GM13977 (cell line): ENCODE measurements around the gene CERK.

Source experiments
- DNase-seq: peaks from one replicate; pipeline ENCODE4 v3.0.0; 2012; ENCODE audit warnings: low spot score
- CTCF ChIP-seq: IDR thresholded peaks from 2 replicates; pipeline ENCODE4 v1.5.1; 2012; ENCODE audit warnings: mild to moderate bottlenecking, control low read depth; ENCODE audit not compliant: insufficient read depth; ENCODE audit errors: extremely low read depth, missing control alignments
- in situ Hi-C: fragments of 300-500 bp; cut with MboI; formaldehyde crosslinking; loops from one replicate; pipeline ENCODE4 v1.12.0; 2022; ENCODE audit warnings: low sequenced_read_pairs, low pct_unique_long_range_greater_than_20kb, mixed read lengths, inconsistent platforms; ENCODE audit not compliant: unreplicated experiment

The CERK gene

GRCh38 chr22:46749682-46750529 is 11.9 kb upstream of the CERK start:
- in situ Hi-C loops, result no loop called here
- DNase-seq, result no peak
- no peak for TF ChIP-seq CTCF

DNA sequence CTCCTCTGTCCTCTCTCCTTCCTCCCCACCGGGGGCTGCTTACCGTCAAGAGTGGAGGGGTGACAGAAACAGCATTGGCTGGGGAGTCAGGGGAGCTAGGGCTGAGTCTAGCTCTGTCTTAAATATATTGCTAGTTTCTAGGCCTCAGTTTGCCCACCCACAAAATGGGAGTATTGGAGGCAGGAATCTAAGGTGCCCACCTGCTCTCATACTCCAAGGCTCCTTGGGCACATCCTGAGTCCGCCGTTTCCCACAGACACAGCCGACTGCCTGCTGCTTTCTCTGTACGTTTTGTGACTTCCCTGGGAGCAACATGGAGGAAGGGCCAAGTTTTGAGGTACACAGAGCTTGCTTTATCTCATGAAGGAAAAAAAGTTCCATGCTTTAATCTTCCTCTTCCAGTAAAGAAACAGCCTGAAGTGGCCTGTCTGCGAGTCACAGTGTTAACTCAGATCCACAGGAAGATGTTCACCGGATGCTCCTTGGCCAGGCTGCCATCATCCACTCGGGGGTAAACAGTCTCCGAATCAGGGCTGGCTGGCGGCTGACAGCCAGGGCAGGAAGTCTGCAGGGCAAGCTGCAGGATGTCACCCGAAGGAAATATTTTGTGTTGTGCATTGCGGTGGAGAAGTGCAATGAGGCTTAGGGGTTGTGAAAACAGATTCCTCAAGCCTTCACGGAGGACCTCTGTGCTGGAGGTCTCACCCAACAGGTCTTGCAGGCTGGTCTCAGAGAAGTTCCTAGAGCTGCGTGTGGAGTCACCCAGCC is 11.0 kb upstream of the CERK start:
- no peak for DNase-seq
- in situ Hi-C loops, result no loop called here

GRCh38 chr22:46748206-46748907 is 10.3 kb upstream of the CERK start:
- no peak for DNase-seq
- no peak for TF ChIP-seq CTCF
- in situ Hi-C loops, result no loop called here

More for the DNA sequence above, 11.0 kb upstream of the CERK start:
- TF ChIP-seq CTCF, result no peak

DNA sequence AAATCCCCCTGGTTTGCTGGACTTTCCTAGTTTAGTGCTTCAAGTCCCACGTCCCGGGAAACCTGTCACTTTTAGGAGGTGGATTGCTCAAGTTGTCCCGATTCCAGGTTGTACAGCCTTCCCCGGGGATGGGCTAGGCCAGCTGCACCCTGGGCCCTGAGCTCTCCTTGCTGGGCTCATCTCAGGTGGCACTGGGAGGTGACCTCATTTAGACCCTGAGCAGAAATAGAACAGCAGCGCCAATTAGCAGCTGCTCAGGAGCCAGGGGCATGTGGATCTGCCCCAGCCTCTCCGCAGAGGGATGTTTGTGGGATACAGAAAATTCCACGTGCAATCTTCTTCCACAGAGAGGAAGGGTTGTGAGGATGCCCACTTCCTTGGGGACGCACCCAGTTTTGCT is 9.6 kb upstream of the CERK start:
- no peak for TF ChIP-seq CTCF
- no peak for DNase-seq
- in situ Hi-C loops, result no loop called here

- no peak for DNase-seq
- no peak for TF ChIP-seq CTCF
- in situ Hi-C loops, result no loop called here
Measured at GRCh38 chr22:46746620-46747019, 8.6 kb upstream of the CERK start.

GRCh38 chr22:46746192-46746591 is 8.1 kb upstream of the CERK start:
- in situ Hi-C loops, result no loop called here
- no peak for DNase-seq
- no peak for TF ChIP-seq CTCF
